Ammon's horn (tissue), 1 donor: ENCODE results near the gene PEX11G.

Source experiments
- DNase-seq: peaks from one replicate; pipeline ENCODE4 v3.0.0-alpha.2; 2016; ENCODE audit warnings: low spot score

Gene PEX11G

DNA sequence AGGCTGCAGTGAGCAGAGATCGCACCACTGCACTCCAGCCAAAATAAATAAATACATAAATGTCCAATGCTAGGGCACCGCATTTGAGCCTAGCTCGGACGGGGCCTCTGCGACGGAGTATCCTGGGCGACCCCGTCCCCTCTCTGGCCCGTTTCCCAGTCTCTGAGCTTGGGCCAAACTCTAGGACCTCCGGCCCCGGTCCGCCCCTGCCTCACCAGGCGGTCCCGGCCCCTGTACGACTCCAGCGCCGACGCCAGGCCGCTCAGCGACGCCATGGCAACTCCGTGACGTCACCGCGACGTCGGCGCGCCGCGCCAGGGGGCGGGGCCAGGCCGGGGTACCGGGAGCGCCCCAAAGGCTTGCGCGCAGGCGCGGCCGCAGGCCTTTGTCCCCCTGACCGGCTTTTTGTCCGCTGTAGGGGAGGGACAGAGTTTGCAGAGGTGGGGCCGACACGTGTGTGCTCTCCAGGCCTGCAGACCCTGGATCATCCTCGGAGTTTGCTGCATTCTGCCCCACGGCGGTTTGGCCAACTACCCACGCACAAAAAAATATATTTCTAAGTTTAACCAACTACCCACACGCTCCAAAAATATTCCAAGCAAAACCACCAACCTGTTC is at the start of gene PEX11G:
TSS of gene PEX11G (minus strand) at position 300 of the 618 bp plus-strand sequence. CDS start at position 275, 25 bp downstream.
- DNase-seq, result peak; percentile 93

- no peak for DNase-seq
These were observed 47.3 kb upstream of the PEX11G start for GRCh38 chr19:7535998-7536695.

DNA sequence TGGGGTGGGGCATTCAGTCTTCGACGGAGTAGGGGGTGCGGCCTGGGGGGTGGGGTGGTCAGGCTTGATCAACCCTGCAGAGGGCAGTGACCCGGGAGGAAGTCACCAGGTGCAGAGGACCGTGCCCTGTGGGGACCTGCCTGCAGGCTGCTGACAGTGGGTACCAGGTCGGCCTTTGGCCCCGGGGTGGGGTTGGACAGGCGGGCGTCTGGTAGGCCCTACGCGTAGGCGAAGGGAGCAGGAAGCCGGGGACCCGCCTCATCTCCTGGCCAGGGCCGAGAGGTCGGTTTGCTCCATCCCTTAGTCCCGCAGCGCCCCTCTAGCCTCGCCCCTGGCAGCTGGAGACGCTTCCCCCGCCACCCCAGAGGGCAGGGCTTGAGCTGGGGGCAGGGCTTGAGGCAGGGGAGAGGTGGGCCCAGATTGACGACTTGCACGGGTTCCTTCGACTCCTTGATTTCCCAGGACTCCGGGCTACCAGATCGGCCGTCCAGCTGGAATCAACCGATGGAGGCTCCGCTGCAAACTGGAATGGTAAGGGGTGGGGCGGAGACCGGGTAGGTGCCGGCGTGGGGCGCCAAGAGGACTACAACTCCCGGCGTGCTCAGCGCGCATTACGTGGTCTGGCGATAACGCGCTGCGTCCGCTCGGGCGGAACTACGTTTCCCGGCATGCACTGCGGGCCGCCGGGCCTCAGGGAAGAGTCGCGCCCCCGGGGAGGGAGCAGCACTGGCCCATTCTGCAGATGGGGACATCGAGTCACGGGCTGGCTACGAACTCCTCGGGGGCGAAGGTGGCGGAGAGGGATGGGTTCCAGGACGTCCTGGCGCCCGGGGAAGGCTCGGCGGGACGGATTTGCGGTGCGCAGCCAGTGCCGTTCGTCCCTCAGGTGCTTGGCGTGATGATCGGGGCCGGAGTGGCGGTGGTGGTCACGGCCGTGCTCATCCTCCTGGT is 46.5 kb upstream of the PEX11G start, which contains the start of gene PNPLA6:
TSS of gene PNPLA6 (plus strand) at position 671 of the 951 bp plus-strand sequence. CDS start at position 743, 72 bp downstream.
- peak; percentile 97 for DNase-seq

GRCh38 chr19:7534531-7535046 is 45.8 kb upstream of the PEX11G start:
- DNase-seq, result peak; percentile 91

DNA sequence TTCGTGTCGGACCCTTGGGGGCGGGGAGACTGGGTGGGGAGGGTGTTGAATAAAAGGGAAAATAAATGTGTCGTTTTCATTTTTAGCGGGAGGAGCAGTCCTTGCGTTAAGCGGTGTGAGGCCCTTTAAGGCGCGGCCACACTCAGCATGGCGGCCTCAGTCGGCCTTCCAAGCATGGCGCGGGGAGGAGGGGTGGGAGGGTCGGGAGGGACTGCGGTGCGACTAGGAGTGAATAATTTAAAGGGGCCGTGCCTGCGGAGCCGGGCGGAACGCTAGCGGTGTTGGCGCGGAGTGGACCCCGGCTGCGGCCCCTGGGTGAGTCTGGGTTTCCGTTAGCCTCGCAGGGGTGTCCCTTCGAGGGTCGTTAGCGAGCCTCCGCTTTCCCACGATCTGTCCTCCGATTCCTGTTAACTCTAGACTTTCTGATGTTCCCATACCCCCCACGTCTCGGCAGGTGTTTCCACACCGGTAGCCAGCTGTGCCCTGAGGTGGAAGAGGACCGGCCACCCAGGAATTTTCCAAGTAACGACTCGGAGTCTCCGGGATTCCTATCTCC is 45.2 kb upstream of the PEX11G start:
- peak; percentile 95 for DNase-seq

GRCh38 chr19:7533281-7533885 is 44.5 kb upstream of the PEX11G start:
- peak; percentile 52 for DNase-seq

DNA sequence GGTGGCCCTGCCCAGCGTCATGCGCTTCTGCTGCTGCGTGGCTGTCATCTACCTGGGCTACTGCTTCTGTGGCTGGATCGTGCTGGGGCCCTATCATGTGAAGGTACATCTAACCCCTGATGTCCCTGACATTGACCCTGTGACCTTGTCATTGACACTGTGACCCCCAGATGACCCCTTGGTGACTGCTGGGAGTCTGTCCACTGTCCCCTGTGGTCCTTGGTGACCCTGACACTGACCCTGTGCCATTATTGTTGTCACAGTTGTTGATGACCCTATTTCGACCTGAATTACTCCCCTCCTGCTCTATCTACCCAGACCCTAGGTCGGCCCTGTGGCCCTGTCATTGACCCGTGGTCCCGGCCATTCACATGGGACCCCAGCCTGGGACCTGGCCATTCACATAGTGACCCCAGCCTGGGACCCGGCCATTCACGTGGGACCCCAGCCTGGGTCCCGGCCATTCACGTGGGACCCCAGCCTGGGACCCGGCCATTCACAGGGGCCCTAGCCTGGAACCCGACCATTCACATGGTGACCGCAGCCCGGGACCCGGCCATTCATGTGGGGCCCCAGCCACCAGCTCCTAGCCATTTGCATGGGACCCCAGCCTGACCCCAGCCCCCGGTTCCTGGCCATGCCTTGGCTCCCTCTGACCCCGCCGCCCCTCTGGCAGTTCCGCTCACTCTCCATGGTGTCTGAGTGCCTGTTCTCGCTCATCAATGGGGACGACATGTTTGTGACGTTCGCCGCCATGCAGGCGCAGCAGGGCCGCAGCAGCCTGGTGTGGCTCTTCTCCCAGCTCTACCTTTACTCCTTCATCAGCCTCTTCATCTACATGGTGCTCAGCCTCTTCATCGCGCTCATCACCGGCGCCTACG is 41.0 kb upstream of the PEX11G start:
- DNase-seq, result no peak

- DNase-seq, result no peak
These were observed 40.4 kb upstream of the PEX11G start for GRCh38 chr19:7529246-7529600.

DNA sequence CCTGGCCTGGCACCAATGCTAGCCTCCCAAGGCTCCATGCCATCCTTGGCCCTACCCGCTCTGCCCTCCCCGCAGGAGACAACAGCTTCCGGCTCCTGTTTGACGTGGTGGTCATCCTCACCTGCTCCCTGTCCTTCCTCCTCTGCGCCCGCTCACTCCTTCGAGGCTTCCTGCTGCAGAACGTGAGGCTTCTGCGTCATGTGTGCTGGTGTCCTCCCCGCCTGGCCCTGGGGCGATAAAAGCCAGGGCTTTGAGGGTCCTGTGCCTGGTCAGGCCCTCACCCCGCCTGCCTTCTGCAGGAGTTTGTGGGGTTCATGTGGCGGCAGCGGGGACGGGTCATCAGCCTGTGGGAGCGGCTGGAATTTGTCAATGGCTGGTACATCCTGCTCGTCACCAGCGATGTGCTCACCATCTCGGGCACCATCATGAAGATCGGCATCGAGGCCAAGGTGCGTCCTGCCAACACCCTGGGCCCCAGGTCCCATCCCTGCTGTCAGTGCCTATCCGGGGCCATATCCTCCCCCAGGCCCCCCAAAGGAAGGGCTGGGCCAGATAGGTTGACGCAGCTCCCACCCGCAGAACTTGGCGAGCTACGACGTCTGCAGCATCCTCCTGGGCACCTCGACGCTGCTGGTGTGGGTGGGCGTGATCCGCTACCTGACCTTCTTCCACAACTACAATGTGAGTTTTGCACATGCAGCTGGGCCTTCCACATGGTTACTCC is 39.8 kb upstream of the PEX11G start:
- no peak for DNase-seq

- no peak for DNase-seq
These were observed 39.3 kb upstream of the PEX11G start for GRCh38 chr19:7528192-7528519.

- peak; percentile 57 for DNase-seq
These were observed 38.8 kb upstream of the PEX11G start for GRCh38 chr19:7527516-7528191.

GRCh38 chr19:7526059-7526929 is 37.5 kb upstream of the PEX11G start:
- DNase-seq, result no peak

- DNase-seq, result no peak
These were observed 36.3 kb upstream of the PEX11G start for GRCh38 chr19:7524992-7525739.

DNA sequence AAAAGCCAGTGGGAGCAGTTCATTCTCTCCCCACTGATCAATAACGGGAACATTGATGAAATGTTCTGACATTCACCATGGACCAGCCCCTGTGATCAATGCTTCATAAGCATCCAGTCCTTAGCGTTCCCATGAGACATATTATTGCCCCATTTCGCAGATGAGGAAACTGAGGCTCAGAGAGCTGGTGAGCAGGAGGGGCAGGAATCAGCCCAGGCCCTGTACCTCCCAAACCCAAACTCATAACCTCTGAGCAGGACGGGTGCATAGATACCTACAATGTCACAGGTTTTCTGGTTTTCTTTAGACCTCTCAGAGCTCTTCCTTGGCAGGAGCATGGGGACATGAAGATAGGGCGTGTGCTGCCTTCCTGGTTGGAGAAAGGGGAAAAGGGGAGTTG is 35.7 kb upstream of the PEX11G start:
- DNase-seq, result no peak

DNA sequence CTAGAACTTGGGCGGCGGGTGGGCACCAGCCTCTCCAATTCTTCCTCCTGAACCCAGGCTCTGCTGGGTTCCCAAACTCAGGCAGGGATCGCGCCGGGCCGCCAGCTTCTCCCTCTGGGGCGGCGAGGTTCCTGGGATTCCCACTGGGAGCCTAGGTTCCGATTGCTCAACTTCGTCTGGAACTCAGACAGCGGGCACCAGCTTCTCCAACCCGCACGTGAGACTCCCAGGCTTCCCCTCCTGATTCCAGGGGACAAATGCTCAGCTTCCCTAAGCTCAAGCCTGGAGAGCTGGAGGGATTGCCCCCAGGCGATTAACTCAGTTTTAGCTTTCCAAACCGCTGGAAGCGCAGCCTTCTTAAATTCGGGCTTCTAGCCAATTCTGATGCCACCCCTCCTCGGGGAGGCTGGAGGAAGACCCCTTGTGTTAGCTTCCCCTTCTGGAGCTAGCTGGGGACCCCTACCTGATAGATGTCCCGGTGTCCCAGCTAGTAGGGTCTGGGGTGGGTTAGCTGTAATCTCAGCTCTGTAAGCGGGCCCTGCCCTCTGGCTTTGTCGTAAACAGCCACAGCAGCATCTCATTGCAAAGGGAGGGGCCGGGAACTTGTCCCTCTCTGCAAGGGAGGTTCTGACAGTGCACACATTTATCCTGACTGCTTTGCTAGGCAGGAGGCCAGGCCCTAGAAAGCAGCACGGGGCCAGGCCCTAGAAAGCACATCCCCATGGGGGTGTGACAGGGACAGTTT is 34.3 kb upstream of the PEX11G start:
- no peak for DNase-seq

- peak; percentile 98 for DNase-seq
These were observed 33.5 kb upstream of the PEX11G start, which contains the start of gene MCOLN1 for GRCh38 chr19:7522072-7522922. MCOLN1 (plus strand) TSS chr19:7522624; CDS start chr19:7522751, 127 bp downstream.
